Thyroid gland (tissue), 4 donors: ENCODE data around the gene KCMF1.

Source experiments
- POLR2A ChIP-seq, 2 donors: fragments of 450-650 bp; IDR thresholded peaks; one replicate each; pipeline ENCODE4 v1.6.1; 2017; ENCODE audit warnings: antibody characterized with exemption in 2 of 2, mild to moderate bottlenecking in 2 of 2, moderate library complexity in 1 of 2
- TF ChIP-seq, protein P1 (sequence below), 6 experiments: fragments of 200-600 bp in 3 of 6; fragments of 450-650 bp in 3 of 6; sonication (generic) in 3 of 6; IDR thresholded peaks; one replicate each; pipeline ENCODE4 v1.5.1; 2016 to 2019; ENCODE audit warnings: antibody characterized with exemption in 6 of 6, mild to moderate bottlenecking in 2 of 6, inconsistent platforms in 1 of 6, moderate library complexity in 1 of 6

DNA sequence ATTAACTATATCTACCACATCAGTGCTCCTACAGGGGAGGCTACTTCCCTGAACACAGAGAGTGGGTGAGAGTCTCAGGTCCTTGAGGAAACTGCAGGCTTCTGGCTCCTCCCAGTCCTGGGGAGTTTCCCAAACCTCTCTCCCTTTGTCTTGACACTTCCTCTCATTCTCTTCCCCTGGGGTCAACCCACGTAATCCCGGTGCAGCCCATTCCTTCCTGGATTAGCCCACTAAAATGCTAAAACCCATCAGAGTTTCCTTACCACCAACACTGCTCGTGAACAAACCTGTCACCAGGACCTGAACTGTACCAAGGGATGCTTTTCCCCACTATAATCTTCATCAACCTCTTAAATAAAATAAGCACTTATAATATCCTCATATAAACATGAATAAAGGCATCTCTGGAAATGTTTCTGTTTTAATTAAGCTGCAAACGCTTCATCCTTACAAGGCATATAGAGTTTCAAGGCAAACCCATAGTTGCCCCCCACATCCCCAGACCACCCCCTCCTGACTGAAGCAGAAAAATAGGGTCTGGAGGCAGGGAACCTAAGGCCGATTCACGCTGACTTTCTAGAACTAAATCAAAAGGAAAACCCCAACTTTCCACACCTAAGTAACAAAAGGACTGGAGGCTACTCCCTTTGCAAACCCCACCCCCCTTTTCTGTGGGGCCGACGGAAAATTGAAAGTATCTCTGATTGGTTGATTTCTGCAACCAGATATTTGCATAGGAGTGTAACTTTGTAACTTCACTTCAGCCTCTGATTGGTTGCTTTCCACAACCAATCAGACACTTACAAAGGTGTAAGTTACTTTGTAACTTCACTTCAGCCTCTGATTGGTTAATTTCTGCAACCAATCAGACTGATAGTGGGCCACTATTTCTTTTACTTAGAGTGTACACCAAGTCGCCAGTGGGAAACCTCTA lies 46.5 kb upstream of the KCMF1 start:
- no peak for TF ChIP-seq POLR2A (IDR thresholded peaks at IDR 0.05)
- TF ChIP-seq, protein P1, sequence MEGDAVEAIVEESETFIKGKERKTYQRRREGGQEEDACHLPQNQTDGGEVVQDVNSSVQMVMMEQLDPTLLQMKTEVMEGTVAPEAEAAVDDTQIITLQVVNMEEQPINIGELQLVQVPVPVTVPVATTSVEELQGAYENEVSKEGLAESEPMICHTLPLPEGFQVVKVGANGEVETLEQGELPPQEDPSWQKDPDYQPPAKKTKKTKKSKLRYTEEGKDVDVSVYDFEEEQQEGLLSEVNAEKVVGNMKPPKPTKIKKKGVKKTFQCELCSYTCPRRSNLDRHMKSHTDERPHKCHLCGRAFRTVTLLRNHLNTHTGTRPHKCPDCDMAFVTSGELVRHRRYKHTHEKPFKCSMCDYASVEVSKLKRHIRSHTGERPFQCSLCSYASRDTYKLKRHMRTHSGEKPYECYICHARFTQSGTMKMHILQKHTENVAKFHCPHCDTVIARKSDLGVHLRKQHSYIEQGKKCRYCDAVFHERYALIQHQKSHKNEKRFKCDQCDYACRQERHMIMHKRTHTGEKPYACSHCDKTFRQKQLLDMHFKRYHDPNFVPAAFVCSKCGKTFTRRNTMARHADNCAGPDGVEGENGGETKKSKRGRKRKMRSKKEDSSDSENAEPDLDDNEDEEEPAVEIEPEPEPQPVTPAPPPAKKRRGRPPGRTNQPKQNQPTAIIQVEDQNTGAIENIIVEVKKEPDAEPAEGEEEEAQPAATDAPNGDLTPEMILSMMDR (IDR thresholded peaks at IDR 0.05), result no peak
